Measurements from ENCODE around the gene FCMR.

Gene FCMR

GRCh38 chr1:206909883-206910318 lies 11.8 kb downstream of the FCMR start:
- H3K36me3 ChIP-seq (replicated peaks), result no peaks in the 10 kb centered on the region
- no peak overlapping the region for H3K27ac ChIP-seq
- DNase-seq, result no peak
- H3K4me3 ChIP-seq (ENCODE audit: low read depth, low read length), result peak overlapping the region; percentile 48
- in situ Hi-C loops (cut with HindIII; ENCODE audit: low pct_ligation_motif_present, low sequenced_read_pairs), result no loop called here
- peaks cover 27% of the 10 kb centered on the region for H3K27me3 ChIP-seq (replicated peaks)
- TF ChIP-seq, protein P1, sequence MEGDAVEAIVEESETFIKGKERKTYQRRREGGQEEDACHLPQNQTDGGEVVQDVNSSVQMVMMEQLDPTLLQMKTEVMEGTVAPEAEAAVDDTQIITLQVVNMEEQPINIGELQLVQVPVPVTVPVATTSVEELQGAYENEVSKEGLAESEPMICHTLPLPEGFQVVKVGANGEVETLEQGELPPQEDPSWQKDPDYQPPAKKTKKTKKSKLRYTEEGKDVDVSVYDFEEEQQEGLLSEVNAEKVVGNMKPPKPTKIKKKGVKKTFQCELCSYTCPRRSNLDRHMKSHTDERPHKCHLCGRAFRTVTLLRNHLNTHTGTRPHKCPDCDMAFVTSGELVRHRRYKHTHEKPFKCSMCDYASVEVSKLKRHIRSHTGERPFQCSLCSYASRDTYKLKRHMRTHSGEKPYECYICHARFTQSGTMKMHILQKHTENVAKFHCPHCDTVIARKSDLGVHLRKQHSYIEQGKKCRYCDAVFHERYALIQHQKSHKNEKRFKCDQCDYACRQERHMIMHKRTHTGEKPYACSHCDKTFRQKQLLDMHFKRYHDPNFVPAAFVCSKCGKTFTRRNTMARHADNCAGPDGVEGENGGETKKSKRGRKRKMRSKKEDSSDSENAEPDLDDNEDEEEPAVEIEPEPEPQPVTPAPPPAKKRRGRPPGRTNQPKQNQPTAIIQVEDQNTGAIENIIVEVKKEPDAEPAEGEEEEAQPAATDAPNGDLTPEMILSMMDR (IDR thresholded peaks at IDR 0.05; ENCODE audit: low read depth, low read length, missing control alignments), result no peak

DNA sequence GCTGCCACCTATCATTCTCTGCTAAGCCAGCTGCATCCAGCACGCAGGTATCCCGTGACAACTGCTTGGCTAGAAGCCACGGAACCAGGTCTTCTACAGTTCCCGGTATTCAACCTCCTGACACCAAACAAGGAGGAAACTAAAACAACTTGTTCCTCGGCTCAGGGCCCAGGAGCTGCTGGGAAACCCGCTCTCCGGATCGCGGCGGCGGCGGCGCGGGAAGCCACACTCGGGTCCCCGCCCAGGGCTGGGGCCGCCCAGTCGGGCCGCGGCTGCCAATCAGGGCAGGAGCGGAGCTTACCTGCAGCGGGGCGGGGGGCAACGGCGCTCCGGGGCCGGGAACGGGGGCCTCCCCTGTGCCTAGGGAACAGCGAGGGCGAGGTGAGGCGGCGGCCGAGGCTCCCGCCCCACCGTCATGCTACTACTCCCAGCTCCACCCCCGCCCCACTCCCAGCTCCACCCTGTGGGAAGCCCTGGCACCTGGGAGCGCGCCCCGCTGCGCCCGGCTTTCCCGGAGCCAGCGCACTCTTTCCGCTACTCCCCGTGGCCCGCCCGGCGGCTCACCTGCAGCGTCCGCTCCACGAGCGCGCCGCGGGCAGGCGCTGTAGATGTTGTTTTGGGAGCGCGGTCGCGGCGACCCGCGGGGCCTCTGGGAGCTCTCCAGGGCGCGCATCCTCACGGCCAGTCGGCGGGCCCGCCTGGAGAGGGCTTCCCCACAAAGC lies 12.4 kb downstream of the FCMR start:
- TF ChIP-seq, protein P1 (IDR thresholded peaks at IDR 0.05; ENCODE audit: low read depth, low read length, missing control alignments), result no peak
- Histone ChIP-seq H3K36me3 (replicated peaks) (no peaks in the 10 kb centered on the region), H3K4me3 (ENCODE audit: low read depth, low read length) (peak overlapping the region; percentile 48), H3K27me3 (replicated peaks) (peaks cover 27% of the 10 kb centered on the region), H3K27ac (no peak overlapping the region)
- in situ Hi-C loops (cut with HindIII; ENCODE audit: low pct_ligation_motif_present, low sequenced_read_pairs), result no loop called here
- no peak for DNase-seq

GRCh38 chr1:206908038-206908437 lies 13.7 kb downstream of the FCMR start:
- in situ Hi-C loops (cut with HindIII; ENCODE audit: low pct_ligation_motif_present, low sequenced_read_pairs), result no loop called here
- no peak overlapping the region for H3K27ac ChIP-seq
- H3K36me3 ChIP-seq (replicated peaks), result no peaks in the 10 kb centered on the region
- TF ChIP-seq, protein P1 (IDR thresholded peaks at IDR 0.05; ENCODE audit: low read depth, low read length, missing control alignments), result no peak
- no peak for DNase-seq
- peaks cover 21% of the 10 kb centered on the region for H3K27me3 ChIP-seq (replicated peaks)
- H3K4me3 ChIP-seq (ENCODE audit: low read depth, low read length), result no peak overlapping the region

GRCh38 chr1:206907304-206907991 lies 14.3 kb downstream of the FCMR start:
- in situ Hi-C loops (cut with HindIII; ENCODE audit: low pct_ligation_motif_present, low sequenced_read_pairs), result no loop called here
- Histone ChIP-seq H3K4me3 (ENCODE audit: low read depth, low read length) (no peak overlapping the region), H3K36me3 (replicated peaks) (no peaks in the 10 kb centered on the region), H3K27me3 (replicated peaks) (peaks cover 17% of the 10 kb centered on the region), H3K27ac (no peak overlapping the region)
- DNase-seq, result no peak
- TF ChIP-seq, protein P1 (IDR thresholded peaks at IDR 0.05; ENCODE audit: low read depth, low read length, missing control alignments), result peak; percentile 50

DNA sequence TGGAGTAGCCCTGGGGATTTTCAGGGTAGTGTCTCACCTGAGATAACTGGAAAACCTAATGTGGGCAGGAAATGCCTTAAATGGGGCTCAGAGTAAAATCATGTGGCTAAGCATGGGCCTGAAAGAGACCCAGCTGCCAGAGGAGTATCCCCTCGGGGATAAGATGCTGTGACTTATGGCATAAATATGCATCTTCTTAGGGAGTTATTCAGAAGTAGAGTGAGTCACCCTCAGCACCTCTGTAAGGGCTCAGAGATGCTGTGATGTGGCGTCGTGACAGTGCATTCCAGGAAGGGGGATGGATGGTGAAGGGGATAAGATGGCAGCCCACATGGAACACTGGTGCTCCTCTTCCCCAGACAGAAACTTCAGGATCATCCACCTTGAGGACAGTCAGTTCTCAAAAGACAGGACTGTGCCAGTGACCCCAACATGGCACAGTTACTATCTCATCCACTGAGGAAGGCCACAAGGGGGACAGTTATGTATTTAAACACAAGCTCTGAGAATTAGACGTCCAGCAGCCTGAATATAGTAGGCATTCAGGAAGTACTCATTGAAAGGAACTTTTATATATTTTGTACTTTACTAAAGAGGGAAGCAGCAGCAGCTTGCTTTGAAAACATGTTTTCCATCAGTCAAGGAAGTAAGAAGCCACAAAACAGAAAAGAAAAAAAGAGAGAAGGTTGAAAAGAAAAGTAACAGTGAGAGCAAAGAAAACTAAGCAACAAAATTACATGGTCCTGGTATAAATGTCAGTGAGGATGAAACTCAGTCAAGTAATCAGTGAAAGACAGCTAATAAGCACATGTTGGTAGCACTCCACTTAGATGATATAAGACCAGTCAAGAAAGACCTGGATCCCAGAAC lies 16.2 kb downstream of the FCMR start:
- TF ChIP-seq, protein P1 (IDR thresholded peaks at IDR 0.05; ENCODE audit: low read depth, low read length, missing control alignments), result peak; percentile 17
- Histone ChIP-seq H3K36me3 (replicated peaks) (no peaks in the 10 kb centered on the region), H3K4me3 (ENCODE audit: low read depth, low read length) (no peak overlapping the region), H3K27me3 (replicated peaks) (peaks cover 15% of the 10 kb centered on the region), H3K27ac (peak overlapping the region; percentile 11)
- in situ Hi-C loops (cut with HindIII; ENCODE audit: low pct_ligation_motif_present, low sequenced_read_pairs), result no loop called here
- DNase-seq, result peak; percentile 88

Data from brain microvascular endothelial cell (primary cell).